SU-DHL-6 (cell line): Measurements from ENCODE around the gene MINDY4B.

Experiments used
- H2AFZ ChIP-seq: fragments of 200-600 bp; sonication (generic); 2 replicates; pipeline ENCODE4 v1.6.1; 2014; ENCODE audit warnings: low read depth, mild to moderate bottlenecking, moderate library complexity, mixed read lengths, antibody characterized with exemption, low read length; ENCODE audit not compliant: severe bottlenecking
- H3F3A ChIP-seq: fragments of 200-600 bp; shearing (Covaris generic); 2 replicates; pipeline ENCODE4 v1.6.0; 2016; ENCODE audit warnings: antibody characterized with exemption, mild to moderate bottlenecking; ENCODE audit not compliant: insufficient read depth
- H3K27ac ChIP-seq: fragments of 200-600 bp; sonication (generic); 2 replicates; pipeline ENCODE4 v1.5.1; 2016; ENCODE audit warnings: low read depth, mild to moderate bottlenecking, low read length, moderate library complexity, mixed read lengths
- H3K27me3 ChIP-seq: fragments of 200-600 bp; sonication (generic), shearing (Covaris generic); 2 replicates; pipeline ENCODE4 v1.6.0; 2014; ENCODE audit warnings: mild to moderate bottlenecking, low read length
- H3K36me3 ChIP-seq: fragments of 200-600 bp; sonication (generic); 2 replicates; pipeline ENCODE4 v1.6.1; 2014; ENCODE audit warnings: mild to moderate bottlenecking, low read length, mixed read lengths
- H3K4me2 ChIP-seq: fragments of 300-600, 200-600 bp; shearing (Covaris generic), sonication (generic); 2 replicates; pipeline ENCODE4 v1.6.0; 2014; ENCODE audit warnings: low read length, low read depth, mild to moderate bottlenecking; ENCODE audit not compliant: poor library complexity, severe bottlenecking
- H3K4me3 ChIP-seq: fragments of 200-600 bp; sonication (generic); 2 replicates; pipeline ENCODE4 v1.5.1; 2014; ENCODE audit warnings: antibody characterized with exemption, low read length, mild to moderate bottlenecking, mixed read lengths; ENCODE audit not compliant: insufficient read depth, poor library complexity, severe bottlenecking
- H3K79me2 ChIP-seq: fragments of 200-600 bp; sonication (generic); 2 replicates; pipeline ENCODE4 v1.6.1; 2014; ENCODE audit warnings: mild to moderate bottlenecking, low read length, moderate library complexity; ENCODE audit not compliant: insufficient read depth
- H3K9ac ChIP-seq: fragments of 200-600 bp; sonication (generic); 2 replicates; pipeline ENCODE4 v1.7.0; 2014; ENCODE audit warnings: mild to moderate bottlenecking, low read length
- H3K9me2 ChIP-seq: fragments of 200-600 bp; sonication (generic); replicated peaks from 2 replicates; pipeline ENCODE4 v1.6.1; 2014; ENCODE audit warnings: low read length; ENCODE audit not compliant: insufficient read depth
- H3K9me3 ChIP-seq: fragments of 200-600 bp; sonication (generic); 2 replicates; pipeline ENCODE4 v1.6.1; 2014; ENCODE audit warnings: low read length, mixed read lengths; ENCODE audit not compliant: insufficient read depth
- H4K20me1 ChIP-seq: fragments of 200-600 bp; sonication (generic); 2 replicates; pipeline ENCODE4 v1.6.1; 2014; ENCODE audit warnings: low read depth, mild to moderate bottlenecking, antibody characterized with exemption, low read length, moderate library complexity, mixed read lengths
- CTCF ChIP-seq: fragments of 200-600 bp; sonication (generic); IDR thresholded peaks from one replicate; pipeline ENCODE4 v1.5.1; 2017; ENCODE audit warnings: antibody characterized with exemption, mild to moderate bottlenecking, low read length, moderate library complexity; ENCODE audit not compliant: insufficient read depth, poor library complexity, severe bottlenecking
- EZH2phosphoT487 ChIP-seq: fragments of 200-600 bp; sonication (generic), shearing (Covaris generic); conservative IDR thresholded peaks from 2 replicates; pipeline ENCODE4 v1.6.1; 2018; ENCODE audit warnings: mild to moderate bottlenecking, antibody characterized with exemption, low read length, moderate library complexity, mixed read lengths

Gene MINDY4B

GRCh38 chr3:150931745-150932144 is 26.5 kb upstream of the MINDY4B start:
- Histone ChIP-seq H3K9me3 (no peaks in the 10 kb centered on the region), H3K4me3 (no peak overlapping the region), H3K9ac (no peak overlapping the region), H3K9me2 (no peaks in the 10 kb centered on the region), H2AFZ (no peak overlapping the region), H3K27ac (no peak overlapping the region), H3F3A (no peaks in the 10 kb centered on the region), H3K79me2 (no peaks in the 10 kb centered on the region), H3K27me3 (no peaks in the 10 kb centered on the region), H3K4me2 (no peak overlapping the region), H3K36me3 (no peaks in the 10 kb centered on the region), H4K20me1 (no peaks in the 10 kb centered on the region)
- TF ChIP-seq CTCF = no peak
- TF ChIP-seq EZH2phosphoT487 = no peak

DNA sequence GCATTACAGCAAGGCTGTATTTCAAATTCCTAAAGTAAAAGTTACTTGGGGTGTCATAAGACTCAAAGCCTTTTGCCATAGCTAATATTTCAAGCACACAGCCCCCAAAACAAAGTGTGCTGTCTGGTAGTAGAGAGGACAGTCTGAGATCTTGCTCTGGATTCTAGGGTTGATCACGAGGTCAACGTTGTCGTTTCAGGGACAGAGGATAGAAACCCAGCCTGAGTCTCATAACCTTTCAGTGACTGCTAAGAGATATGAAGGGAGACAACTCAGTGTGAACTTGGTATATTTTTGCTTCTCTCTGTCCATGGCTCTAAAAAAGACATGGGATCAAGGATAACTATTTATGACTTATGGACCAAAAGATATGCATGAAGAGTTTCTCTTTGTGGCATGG is 25.6 kb upstream of the MINDY4B start:
- Histone ChIP-seq H3K27ac (no peak overlapping the region), H3K4me2 (no peak overlapping the region), H3F3A (no peaks in the 10 kb centered on the region), H3K9me3 (no peaks in the 10 kb centered on the region), H4K20me1 (no peaks in the 10 kb centered on the region), H3K9me2 (no peaks in the 10 kb centered on the region), H3K36me3 (no peaks in the 10 kb centered on the region), H3K9ac (no peak overlapping the region), H3K4me3 (no peak overlapping the region), H2AFZ (no peak overlapping the region), H3K27me3 (no peaks in the 10 kb centered on the region), H3K79me2 (no peaks in the 10 kb centered on the region)
- TF ChIP-seq CTCF (no peak), EZH2phosphoT487 (no peak)

DNA sequence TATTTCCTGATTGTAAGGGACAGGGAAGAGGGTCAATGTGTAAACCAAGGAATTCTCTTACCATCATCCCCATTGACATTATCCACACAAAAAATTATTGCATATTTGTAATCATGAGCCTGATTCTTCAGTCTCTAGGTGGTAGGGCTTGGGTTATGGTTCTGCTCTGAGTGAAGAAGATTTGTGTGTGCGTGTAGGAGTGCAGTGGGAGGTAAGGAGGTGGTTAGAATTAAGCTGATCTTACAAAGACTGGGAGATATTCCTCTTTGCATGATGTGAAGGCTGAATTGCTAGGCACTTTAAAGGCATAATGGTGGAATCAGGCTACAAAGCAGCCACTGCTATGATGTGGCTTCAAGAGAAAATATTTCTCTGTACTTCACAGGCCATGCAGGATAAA is 23.0 kb upstream of the MINDY4B start:
- Histone ChIP-seq H2AFZ (no peak overlapping the region), H3F3A (no peaks in the 10 kb centered on the region)
- TF ChIP-seq CTCF (no peak), EZH2phosphoT487 (no peak)

More for the DNA sequence above, 23.0 kb upstream of the MINDY4B start:
- Histone ChIP-seq H3K27me3 (no peaks in the 10 kb centered on the region), H3K79me2 (no peaks in the 10 kb centered on the region), H3K4me3 (no peak overlapping the region), H3K4me2 (no peak overlapping the region), H4K20me1 (no peaks in the 10 kb centered on the region), H3K36me3 (no peaks in the 10 kb centered on the region), H3K27ac (no peak overlapping the region), H3K9ac (no peak overlapping the region), H3K9me2 (no peaks in the 10 kb centered on the region), H3K9me3 (no peaks in the 10 kb centered on the region)
